ENCODE measurements around the gene MZT2B. TPM values are rescaled to one million over a fixed set of nuclear protein-coding genes. Genes with fewer than 3 reads are reported as not detected.
A peak's percentile ranks its signal among the peaks of the same experiment; 100 is the strongest.
"Not testable (repeated sequence)": the region's sequence is repeated elsewhere in the genome, so short reads cannot be mapped to it uniquely, and the experiment has no call there.

Gene MZT2B
- total RNA-seq, 1 donor from 2014 or later: 595 TPM

DNA sequence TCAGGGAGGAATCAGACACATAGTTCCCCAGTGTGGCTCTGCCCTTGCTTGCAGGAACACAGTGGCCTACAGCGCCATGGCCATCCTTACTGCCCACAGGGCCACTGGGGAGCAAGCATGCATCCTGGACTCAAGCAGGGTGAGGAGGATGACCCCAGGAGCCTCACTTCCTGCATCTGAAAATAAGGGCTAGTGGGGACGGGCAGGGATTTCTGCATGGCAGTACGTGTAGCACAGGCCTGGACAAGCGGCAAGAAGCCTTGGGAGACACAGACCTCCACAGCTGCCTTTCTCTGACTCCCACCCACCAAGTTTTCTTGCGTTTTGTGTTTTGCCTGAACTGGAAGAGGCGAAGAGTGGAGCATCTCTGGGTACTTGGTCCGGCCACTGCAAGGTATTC, 19.6 kb upstream of the MZT2B start:
- intact Hi-C loops (cut with DNase I); ATAC-seq: not testable (repeated sequence)
- DNase-seq (ENCODE audit: missing footprints): peak; percentile 55

DNA sequence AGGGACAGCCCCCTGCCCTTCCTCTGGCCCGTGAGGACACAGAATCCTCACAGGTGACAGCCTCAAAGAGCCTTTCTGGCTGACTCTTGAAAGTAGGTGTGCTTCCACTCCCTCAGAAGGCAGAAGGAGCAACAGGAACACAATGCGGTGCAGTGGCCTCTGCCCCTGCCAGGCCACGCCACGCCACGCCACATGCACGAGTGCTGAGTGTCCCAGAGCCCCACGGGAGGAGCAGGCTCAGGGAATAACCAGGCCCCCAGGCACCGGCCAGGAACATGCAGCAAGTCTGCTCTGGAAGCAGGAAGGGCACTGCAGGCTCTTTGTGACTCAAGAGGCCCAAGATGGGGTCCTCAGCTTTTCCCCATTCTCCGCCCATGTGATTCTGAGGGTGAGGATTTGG, 19.1 kb upstream of the MZT2B start:
- ATAC-seq (no peak), DNase-seq (ENCODE audit: missing footprints) (peak; percentile 35)
- intact Hi-C loops (cut with DNase I): no loop called here

DNA sequence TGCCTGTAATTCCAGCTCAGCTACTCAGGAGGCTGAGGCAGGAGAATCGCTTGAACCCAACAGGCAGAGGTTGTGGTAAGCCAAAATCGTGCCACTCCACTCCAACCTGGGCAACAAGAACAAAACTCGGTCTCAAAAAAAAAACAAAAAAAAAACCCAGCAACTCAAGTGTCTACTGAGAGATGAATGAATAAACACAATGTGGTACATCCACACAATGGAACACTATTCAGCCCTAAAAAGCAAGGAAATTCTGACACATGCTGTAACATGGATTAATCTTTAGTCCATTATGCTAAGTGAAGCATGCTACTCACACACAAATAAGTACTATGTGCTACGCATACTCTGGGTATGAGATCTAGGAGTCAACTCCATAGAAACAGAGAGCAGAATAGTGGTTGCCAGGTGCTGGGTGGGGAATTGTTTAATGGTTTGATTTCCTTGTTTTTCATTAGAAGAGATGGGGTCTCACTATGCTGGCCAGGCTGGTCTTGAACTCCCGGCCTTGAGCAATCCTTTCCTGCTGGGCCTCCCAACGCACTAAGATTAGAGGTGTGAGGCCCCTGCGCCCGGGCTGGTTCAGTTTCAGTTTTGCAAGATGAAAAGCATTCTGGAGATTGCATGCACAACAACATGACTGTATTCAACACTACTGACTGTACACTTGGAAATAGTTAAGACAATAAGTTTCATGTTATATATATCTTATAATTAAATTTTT, 16.6 kb upstream of the MZT2B start:
- ATAC-seq (no peak), DNase-seq (ENCODE audit: missing footprints) (peak; percentile 39)
- intact Hi-C loops (cut with DNase I): no loop called here

DNA sequence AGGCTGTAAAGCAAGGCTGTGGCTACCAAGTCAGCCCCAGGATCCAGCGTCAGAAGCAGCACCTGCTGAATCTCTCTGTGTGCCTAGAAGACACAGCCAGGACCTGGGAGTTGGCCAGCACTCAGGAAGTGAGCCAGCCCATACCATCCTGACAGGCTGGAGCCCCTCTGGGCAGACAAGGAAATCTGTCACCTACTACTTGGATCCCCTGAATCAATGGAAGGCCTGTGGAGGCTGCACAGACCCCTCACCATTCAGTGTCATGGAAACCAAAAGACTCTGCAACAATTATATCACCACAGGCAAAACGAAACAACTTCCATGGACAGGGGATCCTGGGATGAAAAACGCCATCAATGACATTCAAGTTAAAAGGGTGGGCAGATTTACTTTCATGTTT, 15.5 kb upstream of the MZT2B start:
- ATAC-seq; intact Hi-C loops (cut with DNase I): not testable (repeated sequence)

DNA sequence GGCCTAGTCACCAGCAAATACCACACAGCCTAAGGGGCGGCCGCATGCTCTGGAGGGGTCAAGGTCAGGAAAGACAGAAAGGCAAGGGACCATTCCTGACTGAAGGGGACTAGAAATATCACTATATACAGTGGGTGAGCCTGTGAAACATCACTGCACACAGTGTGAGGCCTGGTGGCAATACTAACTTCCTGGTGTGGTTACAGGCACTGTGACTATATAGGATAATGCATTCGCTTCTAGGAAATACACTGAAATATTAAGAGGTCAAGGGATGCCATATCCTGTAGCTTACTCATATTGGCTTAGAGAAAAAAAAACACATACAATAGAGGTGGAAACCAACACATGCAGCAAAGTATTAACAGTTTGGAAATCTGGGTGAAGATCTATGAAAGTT, 12.9 kb upstream of the MZT2B start:
- peak; percentile 6 for DNase-seq (ENCODE audit: missing footprints)
- intact Hi-C loops (cut with DNase I); ATAC-seq: not testable (repeated sequence)

More for the DNA sequence above, 15.5 kb upstream of the MZT2B start:
- DNase-seq (ENCODE audit: missing footprints): peak; percentile 40

DNA sequence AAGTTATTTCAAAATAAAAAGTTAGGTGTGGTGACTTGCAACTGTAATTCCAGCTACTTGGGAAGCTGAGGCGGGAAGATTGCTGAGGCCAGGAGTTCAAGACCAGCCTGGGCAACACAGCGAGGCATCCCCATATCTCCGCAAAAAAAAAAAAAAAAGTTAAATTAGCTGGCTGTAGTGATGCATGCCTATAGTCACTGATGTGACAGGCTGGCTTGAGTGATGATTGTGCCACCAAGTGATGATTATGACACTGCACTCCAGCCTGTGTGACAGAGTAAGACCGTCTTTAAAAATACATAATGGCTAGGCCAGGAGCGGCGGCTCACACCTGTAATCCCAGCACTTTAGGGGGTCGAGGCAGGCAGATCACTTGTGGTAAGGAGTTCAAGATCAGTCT, 12.2 kb upstream of the MZT2B start:
- ATAC-seq: no peak
- DNase-seq (ENCODE audit: missing footprints): no peak
- intact Hi-C loops (cut with DNase I): no loop called here

DNA sequence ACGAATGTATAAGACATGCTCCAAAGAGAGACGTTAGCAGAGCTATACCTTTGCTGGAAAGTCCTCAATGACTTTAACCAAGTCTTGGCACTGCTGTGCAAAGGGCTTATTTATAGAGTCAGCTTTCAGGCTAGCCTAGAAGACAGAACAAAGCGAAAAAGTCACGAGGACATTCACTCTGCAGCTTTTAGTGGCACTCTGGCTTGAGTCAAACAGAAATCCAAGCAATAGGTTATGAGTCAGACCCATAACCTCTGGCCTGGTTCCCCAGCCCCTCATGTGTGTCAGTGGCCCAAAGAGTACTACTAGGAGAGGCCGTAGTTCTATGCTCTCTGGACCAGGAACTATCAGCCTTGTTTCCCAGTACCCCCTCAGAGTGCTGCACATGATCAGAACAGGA, 7.2 kb upstream of the MZT2B start:
- DNase-seq (ENCODE audit: missing footprints); intact Hi-C loops (cut with DNase I): not testable (repeated sequence)
- ATAC-seq: peak; percentile 82

DNA sequence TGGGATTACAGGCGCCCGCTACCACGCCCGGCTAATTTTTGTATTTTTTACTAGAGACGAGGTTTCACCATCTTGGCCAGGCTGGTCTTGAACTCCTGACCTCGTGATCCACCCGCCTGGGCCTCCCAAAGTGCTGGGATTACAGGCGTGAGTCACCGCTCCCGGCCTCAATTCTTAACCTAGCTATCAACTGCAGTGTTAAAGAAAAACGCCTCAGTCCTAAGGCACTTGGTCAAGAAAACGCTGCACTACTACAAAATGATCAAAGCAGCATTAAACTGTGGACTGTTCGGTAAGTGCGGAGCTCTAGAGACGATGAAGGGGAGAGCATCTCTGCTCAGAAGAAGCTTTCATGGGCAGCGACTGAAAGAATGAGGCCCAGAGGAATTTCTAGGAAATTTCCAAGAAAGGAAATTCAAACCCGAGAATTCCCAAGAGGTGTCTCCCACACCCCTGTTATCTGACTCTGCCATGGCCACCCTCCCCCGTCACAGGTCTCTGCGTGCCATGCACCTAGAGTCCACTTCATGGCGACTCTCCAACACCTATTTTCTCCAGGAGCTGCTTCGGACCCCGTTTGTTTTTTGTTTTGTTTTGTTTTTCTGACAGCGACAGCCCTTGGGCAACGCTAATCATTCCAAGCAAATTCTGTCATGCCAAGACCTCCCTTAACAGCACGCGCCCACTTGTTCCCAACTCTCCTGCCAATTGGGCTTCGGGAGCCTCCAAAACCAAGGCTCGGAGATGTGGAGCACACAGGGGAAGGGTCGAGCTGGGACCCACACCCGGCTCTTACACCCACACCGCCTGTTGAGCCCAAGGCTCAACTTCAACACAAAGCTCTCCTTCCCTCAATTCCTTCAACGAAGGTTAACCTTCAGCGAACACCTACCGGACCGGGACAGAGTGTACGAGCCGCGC, 1.4 kb upstream of the MZT2B start:
- DNase-seq (ENCODE audit: missing footprints); ATAC-seq: not testable (repeated sequence)
- intact Hi-C loops (cut with DNase I): loop anchor here (5.0 kb wide), 1 partner anchor 162 kb away; the partner anchor contains the start of gene IMP4

DNA sequence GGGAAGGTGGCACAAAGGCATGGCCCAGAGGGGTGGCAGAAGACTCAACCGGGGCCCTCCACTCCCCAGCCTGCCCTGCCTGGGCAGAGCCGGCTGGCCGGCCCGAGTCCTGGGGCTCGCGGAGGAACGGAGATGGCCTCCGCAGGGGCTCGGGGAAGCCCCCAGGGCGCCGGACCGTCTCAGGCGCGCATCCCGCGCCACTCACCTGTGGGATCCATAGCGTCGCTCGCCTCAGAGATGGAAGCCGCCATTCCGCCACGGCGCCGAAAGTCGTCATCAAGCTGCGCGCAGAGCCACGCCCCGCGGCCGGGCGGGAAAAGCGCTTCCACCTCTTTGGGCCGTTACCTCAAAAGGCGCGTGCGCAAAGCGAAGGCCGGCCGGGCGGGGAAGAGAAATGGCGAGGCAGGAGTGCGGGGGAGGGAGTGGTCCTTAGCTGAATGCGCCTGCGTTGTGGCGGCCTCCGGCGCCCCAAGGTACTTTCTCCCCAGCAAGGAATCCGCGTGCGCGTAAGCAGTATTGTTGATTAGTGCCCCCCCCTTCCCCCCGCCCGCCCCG, 660 bp upstream of the MZT2B start, which contains the start of gene SMPD4:
Gene SMPD4 (minus strand): TSS at position 278 of the 555 bp plus-strand sequence. CDS start 5,010 bp downstream, outside the sequence.
- ATAC-seq (peak; percentile 93), DNase-seq (ENCODE audit: missing footprints) (peak; percentile 99)
- intact Hi-C loops (cut with DNase I): loop anchor here (5.0 kb wide), 1 partner anchor 161 kb away; the partner anchor contains the start of gene IMP4

DNA sequence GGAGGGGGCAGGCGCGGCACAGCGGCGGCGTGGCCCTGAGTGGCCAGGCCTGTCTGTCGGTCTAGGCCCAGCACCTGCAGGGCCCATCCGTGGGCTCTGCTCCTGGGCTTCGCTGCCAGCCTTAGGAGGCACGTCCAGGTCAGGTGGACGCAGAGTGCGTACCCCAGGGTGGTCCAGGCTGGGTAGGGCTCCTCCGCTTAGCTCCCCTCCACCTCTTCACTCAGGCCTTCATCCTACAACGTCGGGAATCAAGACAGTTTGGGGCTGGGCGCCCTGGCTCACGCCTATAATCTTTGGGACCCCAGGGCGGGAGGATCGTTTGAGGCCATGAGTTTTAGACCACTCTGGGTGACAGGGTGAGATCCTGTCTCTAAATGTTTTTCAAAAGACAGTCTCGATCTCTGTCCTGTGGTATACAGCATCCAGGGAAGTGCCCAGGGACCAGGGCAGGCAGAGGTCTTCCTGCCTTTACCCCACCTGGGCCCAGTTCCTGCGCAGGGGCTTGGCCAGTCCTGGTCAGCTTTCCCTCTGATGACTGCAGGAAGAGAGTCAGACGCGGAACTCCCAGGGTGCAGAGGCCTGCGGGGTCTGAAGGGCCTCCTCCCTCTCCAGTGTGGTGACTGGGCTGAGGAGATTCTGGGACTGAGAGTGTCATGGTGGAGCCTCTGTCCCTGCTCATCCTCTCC, 907 bp downstream of the MZT2B start:
- DNase-seq (ENCODE audit: missing footprints); ATAC-seq: not testable (repeated sequence)
- intact Hi-C loops (cut with DNase I): loop anchor here (5.0 kb wide), 1 partner anchor 159 kb away; the partner anchor contains the start of gene IMP4

DNA sequence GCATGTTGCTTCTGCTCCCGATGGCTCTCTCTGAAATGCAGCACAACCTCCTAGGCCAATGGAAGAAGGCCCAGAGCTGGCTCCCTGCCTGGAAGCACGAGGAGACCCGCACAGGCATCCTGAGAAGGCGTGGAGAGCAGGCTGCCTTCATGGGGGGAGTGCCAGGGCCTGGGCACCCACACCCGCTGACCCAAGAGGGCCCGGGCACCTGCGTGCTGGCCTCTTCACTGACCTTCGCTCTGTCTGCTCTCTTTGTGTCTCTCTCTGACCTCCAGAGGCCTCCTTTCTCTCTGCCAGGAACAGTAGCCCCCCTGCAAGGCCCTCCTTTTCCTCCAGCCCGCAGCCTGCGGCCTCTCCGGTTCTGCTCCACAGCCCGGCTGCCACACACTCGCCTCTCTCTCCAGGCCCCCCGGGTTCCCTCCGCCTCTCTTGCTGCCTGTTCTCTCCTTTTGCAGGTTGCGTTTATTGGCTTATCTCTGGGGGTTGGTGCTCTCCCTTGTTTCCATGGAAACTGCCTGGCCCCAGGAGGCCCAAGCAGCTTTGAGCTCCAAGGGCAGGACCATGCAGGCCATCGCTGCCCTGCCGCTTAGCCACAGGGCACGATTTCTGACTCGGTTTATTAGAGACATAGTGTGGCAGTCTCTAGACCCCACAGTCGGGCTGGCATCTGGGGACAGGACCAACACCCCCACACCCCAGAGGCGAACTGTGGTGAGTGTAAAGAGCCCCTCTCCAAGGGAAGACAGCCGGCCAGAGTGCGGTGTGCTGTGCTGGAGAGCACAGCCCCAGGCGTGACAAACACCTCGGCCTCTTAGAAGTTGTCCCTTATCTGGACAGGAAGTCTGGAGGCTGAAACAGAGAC, 1.7 kb downstream of the MZT2B start:
- DNase-seq (ENCODE audit: missing footprints): peak; percentile 74
- ATAC-seq: no peak
- intact Hi-C loops (cut with DNase I): loop anchor here (5.0 kb wide), 1 partner anchor 159 kb away; the partner anchor contains the start of gene IMP4

DNA sequence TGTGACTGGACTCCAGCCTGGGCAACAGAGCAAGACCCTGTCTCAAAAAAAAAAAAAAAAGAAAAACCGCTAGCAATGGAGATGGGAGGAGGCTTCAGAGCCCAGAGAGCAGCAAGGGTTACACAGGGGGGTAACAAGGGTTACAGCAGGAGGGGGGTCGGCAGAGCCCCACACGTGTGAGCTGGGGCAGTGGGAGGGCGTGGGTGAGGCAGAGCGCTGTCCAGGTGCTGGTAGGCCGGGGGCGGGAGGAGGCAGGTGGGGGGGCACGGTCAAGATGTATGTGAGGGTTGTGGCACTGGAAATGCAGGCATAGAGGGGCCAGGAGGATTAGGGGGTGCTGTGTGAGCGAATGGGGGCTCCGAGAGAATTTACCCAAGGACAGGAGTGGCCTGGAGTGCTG, 3.4 kb downstream of the MZT2B start:
- DNase-seq (ENCODE audit: missing footprints) (no peak), ATAC-seq (no peak)
- intact Hi-C loops (cut with DNase I): no loop called here

DNA sequence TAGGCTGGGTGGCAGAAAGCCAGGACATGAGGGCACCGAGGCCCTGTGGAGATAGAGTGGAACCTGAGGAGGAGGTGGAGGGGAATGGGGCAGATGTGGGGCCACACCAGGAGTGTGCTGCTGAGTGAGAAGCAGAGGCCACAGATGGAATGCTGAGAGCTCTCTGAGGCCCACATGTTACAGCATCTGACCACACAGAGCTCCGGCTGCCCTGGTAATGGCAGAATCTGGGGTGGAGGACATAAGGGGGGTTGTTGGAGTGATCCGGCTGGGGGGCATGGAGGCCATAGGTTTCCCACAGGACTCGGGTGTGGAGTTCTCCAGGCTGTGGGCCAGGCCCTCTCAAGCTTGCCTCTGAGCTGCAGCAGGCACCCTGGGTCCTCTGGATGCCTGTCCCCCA, 3.8 kb downstream of the MZT2B start:
- intact Hi-C loops (cut with DNase I): no loop called here
- DNase-seq (ENCODE audit: missing footprints) (no peak), ATAC-seq (no peak)

DNA sequence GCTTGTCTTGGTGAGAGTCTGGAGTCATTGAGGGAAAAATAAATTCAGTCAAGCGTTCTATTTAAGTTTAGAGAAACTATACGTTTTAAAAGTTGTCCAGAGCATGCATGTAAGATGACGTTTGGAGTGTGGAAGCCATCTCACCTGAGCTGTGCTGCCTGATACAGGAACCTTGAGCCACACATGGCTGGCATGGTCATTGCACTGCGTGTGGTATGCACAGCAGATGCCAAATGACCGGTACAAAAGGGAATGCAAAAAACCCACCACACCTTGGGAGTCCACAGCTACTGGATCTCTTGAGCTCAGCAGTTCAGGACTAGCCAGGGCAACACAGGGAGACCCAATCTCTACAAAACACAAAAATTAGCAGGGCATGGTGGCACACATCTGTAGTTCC, 4.3 kb downstream of the MZT2B start:
- intact Hi-C loops (cut with DNase I): no loop called here
- no peak for DNase-seq (ENCODE audit: missing footprints)

DNA sequence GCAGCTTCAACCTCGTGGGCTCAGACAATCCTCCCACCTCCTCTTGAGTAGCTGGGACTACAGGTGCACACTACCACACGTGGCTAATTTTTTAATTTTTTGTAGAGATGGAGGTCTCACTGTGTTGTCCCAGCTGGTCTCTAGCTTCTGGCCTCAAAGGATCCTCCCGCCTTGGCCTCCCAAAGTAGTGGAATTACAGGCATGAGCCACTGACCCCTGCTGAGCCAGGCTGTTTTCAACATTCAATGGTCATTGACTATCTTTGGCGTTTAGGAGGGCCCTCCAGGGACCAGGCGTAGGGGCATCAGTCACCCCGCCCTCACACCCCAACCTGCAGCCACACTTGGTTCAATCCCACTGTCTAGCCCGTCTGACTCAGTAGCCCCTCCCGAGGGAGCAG, 5.2 kb downstream of the MZT2B start:
- intact Hi-C loops (cut with DNase I): no loop called here
- ATAC-seq: no peak
- DNase-seq (ENCODE audit: missing footprints): no peak

More for the DNA sequence above, 4.3 kb downstream of the MZT2B start:
- no peak for ATAC-seq

DNA sequence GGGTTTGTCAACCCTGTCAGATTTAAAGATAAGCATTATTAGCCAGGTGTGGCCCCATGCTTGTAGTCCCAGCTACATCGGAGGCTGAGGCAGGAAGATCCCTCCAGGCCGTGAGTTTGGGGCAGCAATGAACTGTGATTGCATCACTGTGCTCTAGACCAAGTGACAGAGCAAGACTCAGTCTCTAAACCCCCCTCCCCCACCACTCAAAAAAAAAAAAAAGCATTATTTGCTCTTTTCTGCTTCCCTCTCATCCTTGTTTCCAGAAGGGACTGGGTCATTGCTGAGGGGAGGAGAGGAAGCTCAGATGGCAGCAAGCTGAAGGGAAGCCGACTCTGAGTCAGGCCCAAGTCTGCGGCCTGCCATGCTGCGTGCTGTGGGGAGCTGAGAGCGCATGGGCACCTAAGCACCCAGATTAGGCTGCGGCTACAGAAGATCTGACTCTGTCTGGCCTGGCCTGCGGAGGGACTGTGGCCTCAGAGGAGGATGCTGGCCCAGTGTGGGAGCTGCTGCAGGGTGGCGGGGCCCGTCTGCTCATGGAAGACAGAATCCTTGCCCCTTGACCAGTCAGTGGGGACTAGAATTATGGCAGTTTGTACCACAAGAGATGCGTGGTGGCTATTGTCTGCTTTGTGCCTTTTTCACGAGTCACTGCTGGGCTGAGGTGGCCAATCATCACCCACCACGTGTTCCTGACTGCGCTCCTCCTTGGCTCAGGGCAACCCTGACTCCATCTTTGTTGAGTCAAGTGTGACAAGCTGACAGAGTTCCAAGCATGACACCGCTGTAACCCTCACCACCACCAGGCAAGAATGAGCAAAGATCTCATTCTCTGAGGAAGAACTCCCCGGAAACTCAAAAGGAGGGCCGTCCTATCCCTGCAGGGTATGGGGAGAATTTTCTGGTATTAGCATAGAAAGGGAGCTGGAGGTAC, 6.1 kb downstream of the MZT2B start:
- ATAC-seq; DNase-seq (ENCODE audit: missing footprints); intact Hi-C loops (cut with DNase I): not testable (repeated sequence)
